ENCODE data around the gene SRGAP2.
"Not testable (repeated sequence)": the region's sequence is repeated elsewhere in the genome, so short reads cannot be mapped to it uniquely, and the experiment has no call there.

DNA sequence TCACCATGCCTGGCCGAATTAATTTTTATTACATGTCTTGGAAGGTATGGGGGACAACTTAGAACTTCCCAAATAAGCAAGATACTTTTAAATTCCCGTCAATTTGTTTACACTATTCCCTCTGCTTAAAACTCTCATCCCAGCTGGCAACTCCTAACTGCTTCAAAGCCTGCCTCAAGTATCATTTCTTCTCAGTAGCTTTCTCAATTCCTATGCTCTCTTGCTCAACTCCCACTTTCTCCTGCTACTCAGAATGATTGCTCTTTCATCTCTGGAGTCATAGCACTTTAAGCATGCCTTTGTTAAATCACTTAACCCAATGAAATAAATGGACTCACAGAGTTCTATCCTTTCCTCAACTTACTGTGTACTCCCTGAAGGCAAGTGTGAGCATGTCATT lies 19.6 kb upstream of the SRGAP2 start:
- TF ChIP-seq CTCF, POLR2A (IDR thresholded peaks at IDR 0.05): not testable (repeated sequence)

All from prostate gland (tissue), 2 donors.